Measurements from ENCODE around the gene RELT.

DNA sequence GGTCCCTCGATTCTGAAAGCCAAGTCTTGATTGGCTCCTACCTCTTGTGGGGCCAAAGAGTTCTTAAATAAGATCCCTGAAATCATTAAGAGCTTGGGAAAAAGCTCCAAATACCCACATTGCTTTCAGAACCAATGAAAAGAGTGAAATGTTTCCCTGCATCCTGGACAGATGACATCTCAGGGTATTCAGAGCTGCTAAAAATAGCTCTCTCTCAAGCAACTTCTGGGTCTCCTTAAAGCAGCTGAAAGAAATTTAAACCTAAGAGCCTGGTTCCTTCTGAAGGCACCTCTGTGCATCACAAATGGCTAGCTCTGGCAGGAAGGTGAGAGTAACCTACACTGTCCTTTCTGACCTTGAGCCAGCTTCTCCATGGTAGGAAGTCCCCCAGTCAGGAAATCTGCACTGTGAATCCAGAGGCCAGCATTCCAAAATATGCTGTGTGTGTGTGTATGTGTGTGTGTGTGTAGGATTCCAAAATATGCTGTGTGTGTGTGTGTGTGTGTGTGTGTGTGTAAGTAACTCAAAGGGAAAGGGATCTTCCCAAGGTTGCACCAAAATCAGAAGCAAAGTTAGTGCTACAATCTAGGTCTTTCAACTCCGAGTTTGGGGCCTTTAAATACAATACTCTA is 50.1 kb downstream of the RELT start:
- no peak for TF ChIP-seq EGR1 (IDR thresholded peaks at IDR 0.05; ENCODE audit: low read depth)
- TF ChIP-seq, protein P1, sequence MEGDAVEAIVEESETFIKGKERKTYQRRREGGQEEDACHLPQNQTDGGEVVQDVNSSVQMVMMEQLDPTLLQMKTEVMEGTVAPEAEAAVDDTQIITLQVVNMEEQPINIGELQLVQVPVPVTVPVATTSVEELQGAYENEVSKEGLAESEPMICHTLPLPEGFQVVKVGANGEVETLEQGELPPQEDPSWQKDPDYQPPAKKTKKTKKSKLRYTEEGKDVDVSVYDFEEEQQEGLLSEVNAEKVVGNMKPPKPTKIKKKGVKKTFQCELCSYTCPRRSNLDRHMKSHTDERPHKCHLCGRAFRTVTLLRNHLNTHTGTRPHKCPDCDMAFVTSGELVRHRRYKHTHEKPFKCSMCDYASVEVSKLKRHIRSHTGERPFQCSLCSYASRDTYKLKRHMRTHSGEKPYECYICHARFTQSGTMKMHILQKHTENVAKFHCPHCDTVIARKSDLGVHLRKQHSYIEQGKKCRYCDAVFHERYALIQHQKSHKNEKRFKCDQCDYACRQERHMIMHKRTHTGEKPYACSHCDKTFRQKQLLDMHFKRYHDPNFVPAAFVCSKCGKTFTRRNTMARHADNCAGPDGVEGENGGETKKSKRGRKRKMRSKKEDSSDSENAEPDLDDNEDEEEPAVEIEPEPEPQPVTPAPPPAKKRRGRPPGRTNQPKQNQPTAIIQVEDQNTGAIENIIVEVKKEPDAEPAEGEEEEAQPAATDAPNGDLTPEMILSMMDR (IDR thresholded peaks at IDR 0.05 in 2 of 3, conservative IDR thresholded peaks at IDR 0.05 in 1 of 3; ENCODE audit: borderline replicate concordance in 1 of 3, insufficient read depth in 1 of 3, low read depth in 2 of 3, low read length in 2 of 3) = no peak
- TF ChIP-seq EZH2 (IDR thresholded peaks at IDR 0.05) = no peak
- TF ChIP-seq SIN3A (IDR thresholded peaks at IDR 0.05; ENCODE audit: low read depth) = no peak
- TF ChIP-seq, protein P2, sequence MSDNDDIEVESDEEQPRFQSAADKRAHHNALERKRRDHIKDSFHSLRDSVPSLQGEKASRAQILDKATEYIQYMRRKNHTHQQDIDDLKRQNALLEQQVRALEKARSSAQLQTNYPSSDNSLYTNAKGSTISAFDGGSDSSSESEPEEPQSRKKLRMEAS (IDR thresholded peaks at IDR 0.05) = no peak
- no peak for TF ChIP-seq POLR2A (IDR thresholded peaks at IDR 0.05; ENCODE audit: borderline replicate concordance, extremely low read depth, insufficient read depth, insufficient read length)
- no peak for TF ChIP-seq POLR2AphosphoS5 (IDR thresholded peaks at IDR 0.05; ENCODE audit: low read depth, low read length)
- no peak for TF ChIP-seq CEBPB (IDR thresholded peaks at IDR 0.05; ENCODE audit: low read depth)
- TF ChIP-seq YY1 (IDR thresholded peaks at IDR 0.05; ENCODE audit: extremely low read depth, insufficient replicate concordance, low read depth, low read length) = no peak
- no peak for TF ChIP-seq ZNF274 (IDR thresholded peaks at IDR 0.05; ENCODE audit: low read depth, low read length)
